DOHH2 (cell line): ENCODE data around the gene RINL.

Experiments
- H3F3A ChIP-seq: fragments of 200-600 bp; sonication (generic), shearing (Covaris generic); 2 replicates; pipeline ENCODE4 v1.6.0; 2016; ENCODE audit warnings: antibody characterized with exemption, mild to moderate bottlenecking; ENCODE audit not compliant: control insufficient read depth, insufficient read depth
- H3K27ac ChIP-seq: fragments of 200-600 bp; sonication (generic); 2 replicates; pipeline ENCODE4 v1.5.1; 2014; ENCODE audit warnings: low read depth, mild to moderate bottlenecking, low read length, moderate library complexity
- H3K27me3 ChIP-seq: fragments of 200-600 bp; sonication (generic); 2 replicates; pipeline ENCODE4 v1.6.1; 2014; ENCODE audit warnings: mild to moderate bottlenecking, low read length, mixed read lengths; ENCODE audit not compliant: control insufficient read depth
- H3K36me3 ChIP-seq: fragments of 200-600 bp; sonication (generic); 2 replicates; pipeline ENCODE4 v1.6.1; 2014; ENCODE audit warnings: mild to moderate bottlenecking, low read length, moderate library complexity, mixed read lengths; ENCODE audit not compliant: control insufficient read depth
- H3K4me1 ChIP-seq: fragments of 200-600 bp; sonication (generic); 2 replicates; pipeline ENCODE4 v1.6.1; 2014; ENCODE audit warnings: mild to moderate bottlenecking, low read length, mixed read lengths; ENCODE audit not compliant: control insufficient read depth
- H3K4me2 ChIP-seq: fragments of 200-600 bp; sonication (generic); 2 replicates; pipeline ENCODE4 v1.6.0; 2014; ENCODE audit warnings: mild to moderate bottlenecking, low read length, moderate library complexity
- H3K4me3 ChIP-seq: fragments of 200-600 bp; sonication (generic); 2 replicates; pipeline ENCODE4 v1.5.1; 2014; ENCODE audit warnings: mild to moderate bottlenecking, low read length, mixed read lengths
- H3K79me2 ChIP-seq: fragments of 200-600 bp; sonication (generic); 2 replicates; pipeline ENCODE4 v1.6.1; 2014; ENCODE audit warnings: mild to moderate bottlenecking, low read length, mixed read lengths; ENCODE audit not compliant: control insufficient read depth
- H3K9me2 ChIP-seq: fragments of 200-600 bp; sonication (generic); replicated peaks from 2 replicates; pipeline ENCODE4 v1.6.1; 2014; ENCODE audit warnings: mild to moderate bottlenecking, low read length, mixed read lengths; ENCODE audit not compliant: control insufficient read depth
- H3K9me3 ChIP-seq: fragments of 200-600 bp; sonication (generic); 2 replicates; pipeline ENCODE4 v1.6.1; 2014; ENCODE audit warnings: antibody characterized with exemption, low read length, mixed read lengths; ENCODE audit not compliant: control insufficient read depth, insufficient read depth
- H4K20me1 ChIP-seq: fragments of 200-600 bp; sonication (generic); 2 replicates; pipeline ENCODE4 v1.6.0; 2014; ENCODE audit warnings: low read depth, mild to moderate bottlenecking, antibody characterized with exemption, low read length, moderate library complexity; ENCODE audit not compliant: control insufficient read depth, insufficient read depth
- CTCF ChIP-seq: fragments of 200-600 bp; sonication (generic); IDR thresholded peaks from one replicate; pipeline ENCODE4 v1.5.1; 2014; ENCODE audit warnings: antibody characterized with exemption, mild to moderate bottlenecking, low read depth, low read length; ENCODE audit not compliant: poor library complexity, severe bottlenecking
- EZH2phosphoT487 ChIP-seq: fragments of 200-600 bp; sonication (generic); IDR thresholded peaks from 2 replicates; pipeline ENCODE4 v1.6.1; 2017; ENCODE audit warnings: borderline replicate concordance, mild to moderate bottlenecking, antibody characterized with exemption, low read length, moderate library complexity, mixed read lengths

RINL gene

GRCh38 chr19:38840583-38840968, 37.5 kb downstream of the RINL start:
- peaks cover 49% of the 10 kb centered on the region for H3K79me2 ChIP-seq
- H3K27ac ChIP-seq: no peak overlapping the region
- peaks cover 98% of the 10 kb centered on the region for H3K36me3 ChIP-seq
- no peaks in the 10 kb centered on the region for H3K9me3 ChIP-seq
- peaks cover 15% of the 10 kb centered on the region for H4K20me1 ChIP-seq
- no peaks in the 10 kb centered on the region for H3K27me3 ChIP-seq
- H3K4me3 ChIP-seq: no peak overlapping the region
- no peak overlapping the region for H3K4me2 ChIP-seq
- H3F3A ChIP-seq: peaks cover 52% of the 10 kb centered on the region
- no peaks in the 10 kb centered on the region for H3K9me2 ChIP-seq
- peaks cover 23% of the 10 kb centered on the region for H3K4me1 ChIP-seq
- TF ChIP-seq EZH2phosphoT487 (no peak), CTCF (no peak)

- H3K4me2 ChIP-seq: no peak overlapping the region
- peaks cover 43% of the 10 kb centered on the region for H3K79me2 ChIP-seq
These were observed 38.1 kb downstream of the RINL start for GRCh38 chr19:38839816-38840582.

GRCh38 chr19:38838986-38839761, 38.9 kb downstream of the RINL start:
- Histone ChIP-seq H3K4me1 (peaks cover 16% of the 10 kb centered on the region), H3K36me3 (peaks cover 88% of the 10 kb centered on the region), H3K9me2 (no peaks in the 10 kb centered on the region), H3K79me2 (peaks cover 35% of the 10 kb centered on the region), H3K9me3 (no peaks in the 10 kb centered on the region), H3K4me3 (no peak overlapping the region), H4K20me1 (peaks cover 12% of the 10 kb centered on the region), H3K4me2 (no peak overlapping the region), H3F3A (peaks cover 62% of the 10 kb centered on the region), H3K27me3 (no peaks in the 10 kb centered on the region), H3K27ac (no peak overlapping the region)
- TF ChIP-seq EZH2phosphoT487: no peak
- TF ChIP-seq CTCF: no peak

More at GRCh38 chr19:38839816-38840582, 38.1 kb downstream of the RINL start:
- Histone ChIP-seq H3K9me2 (no peaks in the 10 kb centered on the region), H3K27ac (no peak overlapping the region), H3F3A (peaks cover 58% of the 10 kb centered on the region), H3K36me3 (peaks cover 96% of the 10 kb centered on the region), H3K4me3 (no peak overlapping the region), H3K4me1 (peaks cover 20% of the 10 kb centered on the region), H3K27me3 (no peaks in the 10 kb centered on the region), H4K20me1 (peaks cover 12% of the 10 kb centered on the region), H3K9me3 (no peaks in the 10 kb centered on the region)
- no peak for TF ChIP-seq CTCF
